AG04449 (cell line): Measurements from ENCODE around the gene C5AR2.
A peak's percentile ranks its signal among the peaks of the same experiment; 100 is the strongest.

Source experiments
- CTCF ChIA-PET: fragments of 350-600 bp; formaldehyde crosslinking; extraction: SDS; loops from one replicate; lab custom pipeline; 2021; ENCODE audit warnings: antibody characterized with exemption; lab: Yijun Ruan, JAX
- POLR2A ChIA-PET: fragments of 400-600, 350-600 bp; formaldehyde crosslinking; extraction: SDS; loops from one replicate; lab custom pipeline; 2020; ENCODE audit warnings: antibody characterized with exemption, inconsistent platforms; lab: Yijun Ruan, JAX
- DNase-seq: peaks from one replicate; pipeline ENCODE4 v3.0.0-alpha.2; 2010; ENCODE audit warnings: low read depth, low spot score
- H3K4me3 ChIP-seq: 2 replicates; pipeline ENCODE4 v1.5.1; 2011; ENCODE audit warnings: low read depth, mild to moderate bottlenecking, control low read depth, low read length
- CTCF ChIP-seq: IDR thresholded peaks from one replicate; pipeline ENCODE4 v1.5.1; 2011; ENCODE audit warnings: mild to moderate bottlenecking, moderate library complexity, low read length, control low read depth, inconsistent platforms; ENCODE audit not compliant: insufficient read depth; ENCODE audit errors: missing control alignments

Gene C5AR2

GRCh38 chr19:47303966-47304365 is 28.0 kb upstream of the C5AR2 start:
- POLR2A ChIA-PET = no interaction called here
- CTCF ChIA-PET = interaction anchor here (1.0 to 9.8 kb wide), 10 partner anchors 9 to 93 kb away, joined by 3 to 105 read pairs (median 13); partner anchors contain the start of genes DHX34 and INAFM1
- TF ChIP-seq CTCF = no peak
- DNase-seq = no peak
- no peak overlapping the region for H3K4me3 ChIP-seq

GRCh38 chr19:47305309-47305751 is 26.6 kb upstream of the C5AR2 start:
- CTCF ChIA-PET = interaction anchor here (0.6 to 9.8 kb wide), 27 partner anchors 11 to 393 kb away, joined by 3 to 105 read pairs (median 3); partner anchors contain the start of genes DHX34 and INAFM1
- H3K4me3 ChIP-seq = peak overlapping the region; percentile 16; the same call in 1 of the 2 replicates
- peak; percentile 41 for DNase-seq
- TF ChIP-seq CTCF = peak; percentile 92
- POLR2A ChIA-PET = no interaction called here

GRCh38 chr19:47306303-47306702 is 25.7 kb upstream of the C5AR2 start:
- H3K4me3 ChIP-seq = no peak overlapping the region
- ChIA-PET POLR2A (no interaction called here), CTCF (interaction anchor here (0.8 to 9.8 kb wide), 10 partner anchors 10 to 163 kb away, joined by 3 to 105 read pairs (median 10); partner anchors contain the start of genes DHX34 and INAFM1)
- TF ChIP-seq CTCF = no peak
- no peak for DNase-seq

- no peak for TF ChIP-seq CTCF
- H3K4me3 ChIP-seq = no peak overlapping the region
- DNase-seq = no peak
- POLR2A ChIA-PET = interaction anchor here (0.7 kb wide), 1 partner anchor 83 kb away, joined by 4 read pairs; no protein-coding TSS in a partner anchor
- CTCF ChIA-PET = interaction anchor here (1.2 to 9.8 kb wide), 4 partner anchors 14 to 82 kb away, joined by 4 to 105 read pairs (median 18); partner anchors contain the start of gene DHX34
Observed at GRCh38 chr19:47309038-47309437, 22.9 kb upstream of the C5AR2 start.

GRCh38 chr19:47309608-47310007 is 22.4 kb upstream of the C5AR2 start, which contains the start of gene C5AR1:
Gene C5AR1 (plus strand): TSS chr19:47309861. CDS start chr19:47309896, 35 bp downstream.
- POLR2A ChIA-PET = interaction anchor here (0.7 kb wide), 1 partner anchor 84 kb away, joined by 4 read pairs; no protein-coding TSS in a partner anchor
- no peak for DNase-seq
- H3K4me3 ChIP-seq = no peak within 1 kb of the TSS
- CTCF ChIA-PET = interaction anchor here (2.6 to 9.8 kb wide), 3 partner anchors 15 to 81 kb away, joined by 18 to 105 read pairs (median 19); partner anchors contain the start of gene DHX34
- TF ChIP-seq CTCF = no peak

- POLR2A ChIA-PET = no interaction called here
Observed at GRCh38 chr19:47310323-47310722, 21.7 kb upstream of the C5AR2 start.

More at GRCh38 chr19:47310323-47310722, 21.7 kb upstream of the C5AR2 start:
- no peak for DNase-seq
- TF ChIP-seq CTCF = no peak
- H3K4me3 ChIP-seq = no peak overlapping the region
- CTCF ChIA-PET = interaction anchor here (9.8 kb wide), 1 partner anchor 16 kb away, joined by 105 read pairs; no protein-coding TSS in a partner anchor
